Liver (tissue), 9 donors: Measurements from ENCODE around the gene CCR3. TPM values are rescaled to one million over a fixed set of nuclear protein-coding genes. Genes with fewer than 3 reads are reported as not detected.

Experiments used
- DNase-seq: peaks from one replicate; pipeline ENCODE4 v3.0.0-alpha.2; 2017; ENCODE audit warnings: low spot score
- H3K27ac ChIP-seq, 2 donors: one replicate each; pipeline ENCODE4 v1.7.0; 2013; ENCODE audit warnings: inconsistent platforms in 2 of 2, low read length in 2 of 2, control low read depth in 1 of 2, low read depth in 1 of 2, mild to moderate bottlenecking in 1 of 2
- H3K27me3 ChIP-seq, 4 donors: one replicate each; pipeline versions ENCODE4 v1.6.1 to v1.7.0; 2013; ENCODE audit warnings: low read length in 3 of 4, inconsistent platforms in 1 of 4, mild to moderate bottlenecking in 1 of 4, moderate library complexity in 1 of 4; ENCODE audit not compliant: control insufficient read depth in 4 of 4, insufficient read depth in 4 of 4
- H3K36me3 ChIP-seq, 4 donors: one replicate each; pipeline versions ENCODE4 v1.6.1 to v1.7.0; 2013; ENCODE audit warnings: low read length in 3 of 4, mild to moderate bottlenecking in 3 of 4, low read depth in 1 of 4, moderate library complexity in 1 of 4; ENCODE audit not compliant: control insufficient read depth in 4 of 4, insufficient read depth in 3 of 4
- H3K4me1 ChIP-seq, 4 donors: one replicate each; pipeline versions ENCODE4 v1.6.1 to v1.7.0; 2013; ENCODE audit warnings: low read length in 3 of 4, mild to moderate bottlenecking in 3 of 4, moderate library complexity in 1 of 4; ENCODE audit not compliant: control insufficient read depth in 4 of 4, insufficient read depth in 4 of 4
- H3K4me3 ChIP-seq, 3 donors: one replicate each; pipeline versions ENCODE4 v1.6.1 to v1.7.0; 2013; ENCODE audit warnings: low read length in 3 of 3, control low read depth in 1 of 3, low read depth in 1 of 3, mild to moderate bottlenecking in 1 of 3
- H3K9ac ChIP-seq, 2 donors: one replicate each; pipeline ENCODE4 v1.7.0; 2013; ENCODE audit warnings: low read length in 2 of 2, mild to moderate bottlenecking in 2 of 2, moderate library complexity in 2 of 2, control low read depth in 1 of 2, low read depth in 1 of 2
- H3K9me3 ChIP-seq, 4 donors: one replicate each; pipeline versions ENCODE4 v1.6.1 to v1.7.0; 2013; ENCODE audit warnings: low read length in 3 of 4; ENCODE audit not compliant: control insufficient read depth in 4 of 4
- EGR1 ChIP-seq, 2 donors: IDR thresholded peaks; 2 replicates each; pipeline ENCODE4 v1.6.1; 2016 to 2018; ENCODE audit warnings: antibody characterized with exemption in 2 of 2, low read depth in 2 of 2
- FOXA1 ChIP-seq: IDR thresholded peaks from 2 replicates; pipeline ENCODE4 v1.6.1; 2016; ENCODE audit warnings: antibody characterized with exemption
- FOXA2 ChIP-seq: IDR thresholded peaks from 2 replicates; pipeline ENCODE4 v1.6.1; 2016; ENCODE audit warnings: antibody characterized with exemption
- GABPA ChIP-seq, 2 donors: IDR thresholded peaks in 1 of 2; conservative IDR thresholded peaks in 1 of 2; 2 replicates each; pipeline ENCODE4 v1.6.1; 2016; ENCODE audit warnings: antibody characterized with exemption in 2 of 2, mild to moderate bottlenecking in 1 of 2, moderate library complexity in 1 of 2
- HNF4A ChIP-seq, 2 donors: conservative IDR thresholded peaks; 2 replicates each; pipeline ENCODE4 v1.6.1; 2016; ENCODE audit warnings: antibody characterized with exemption in 2 of 2, mild to moderate bottlenecking in 2 of 2
- HNF4G ChIP-seq: IDR thresholded peaks from 2 replicates; pipeline ENCODE4 v1.6.1; 2016; ENCODE audit warnings: antibody characterized with exemption
- JUND ChIP-seq, 2 donors: IDR thresholded peaks; 2 replicates each; pipeline ENCODE4 v1.6.1; 2016; ENCODE audit warnings: antibody characterized with exemption in 2 of 2
- MAX ChIP-seq: IDR thresholded peaks from 2 replicates; pipeline ENCODE4 v1.6.1; 2016; ENCODE audit warnings: antibody characterized with exemption
- NR2F2 ChIP-seq: IDR thresholded peaks from 2 replicates; pipeline ENCODE4 v1.6.1; 2016; ENCODE audit warnings: antibody characterized with exemption
- RAD21 ChIP-seq, 2 donors: IDR thresholded peaks; 2 replicates each; pipeline ENCODE4 v1.6.1; 2016; ENCODE audit warnings: antibody characterized with exemption in 2 of 2, mild to moderate bottlenecking in 2 of 2
- REST ChIP-seq: IDR thresholded peaks from 2 replicates; pipeline ENCODE4 v1.6.1; 2016; ENCODE audit warnings: antibody characterized with exemption, mild to moderate bottlenecking
- RXRA ChIP-seq, 2 donors: IDR thresholded peaks; 2 replicates each; pipeline ENCODE4 v1.6.1; 2017 to 2018; ENCODE audit warnings: antibody characterized with exemption in 2 of 2, mild to moderate bottlenecking in 1 of 2
- SP1 ChIP-seq: IDR thresholded peaks from 2 replicates; pipeline ENCODE4 v1.6.1; 2018; ENCODE audit warnings: antibody characterized with exemption, mild to moderate bottlenecking
- TAF1 ChIP-seq: conservative IDR thresholded peaks from 2 replicates; pipeline ENCODE4 v1.6.1; 2016; ENCODE audit warnings: antibody characterized with exemption, mild to moderate bottlenecking
- YY1 ChIP-seq: IDR thresholded peaks from 2 replicates; pipeline ENCODE4 v1.6.1; 2016; ENCODE audit warnings: antibody characterized with exemption, mild to moderate bottlenecking
- WGBS: extraction: QIAGEN DNeasy Blood & Tissue Kit; methylation state at CpG from one replicate; pipeline ENCODE4 v1.1.7; 2013; 5-methylcytosine and 5-hydroxymethylcytosine counted together
- polyA plus RNA-seq, 2 donors: library from polyadenylated mRNA; stranded (reverse) in 1 of 2; unstranded in 1 of 2; fragments of 200-250 nt in 1 of 2; fragments of >200 nt in 1 of 2; fragmentation: Nextera tagmentation in 1 of 2; extraction: Ambion mirVana in 1 of 2; gene quantifications; one replicate each; pipeline versions ENCODE4 v1.2.1 to v1.2.3, GENCODE V29; 2013 to 2015
- total RNA-seq, 2 donors: library from RNA; depleted of rRNA; stranded (reverse); fragments of >200 nt; gene quantifications; one replicate each; pipeline ENCODE4 v1.2.3, GENCODE V29; 2014
- TF ChIP-seq, protein P1 (sequence below): fragments of 150-350 bp; IDR thresholded peaks from 2 replicates; pipeline ENCODE4 v1.5.1; 2017; ENCODE audit warnings: improper control_type of control experiment, low read depth, low read length; ENCODE audit not compliant: missing input control
- TF ChIP-seq, protein P2 (sequence below): IDR thresholded peaks from 2 replicates; pipeline ENCODE4 v1.6.1; 2016; ENCODE audit warnings: antibody characterized with exemption
- TF ChIP-seq, protein P3 (sequence below): IDR thresholded peaks from 2 replicates; pipeline ENCODE4 v1.6.1; 2016; ENCODE audit warnings: antibody characterized with exemption
- donor health status: healthy.
- donor health status: healthy.
- donor health status: healthy.
- donor health status: healthy.
- donor health status: healthy.

Gene CCR3
- total and polyA plus RNA-seq, 4 donors = 0.05 to 0.13 TPM; not detected in 2

DNA sequence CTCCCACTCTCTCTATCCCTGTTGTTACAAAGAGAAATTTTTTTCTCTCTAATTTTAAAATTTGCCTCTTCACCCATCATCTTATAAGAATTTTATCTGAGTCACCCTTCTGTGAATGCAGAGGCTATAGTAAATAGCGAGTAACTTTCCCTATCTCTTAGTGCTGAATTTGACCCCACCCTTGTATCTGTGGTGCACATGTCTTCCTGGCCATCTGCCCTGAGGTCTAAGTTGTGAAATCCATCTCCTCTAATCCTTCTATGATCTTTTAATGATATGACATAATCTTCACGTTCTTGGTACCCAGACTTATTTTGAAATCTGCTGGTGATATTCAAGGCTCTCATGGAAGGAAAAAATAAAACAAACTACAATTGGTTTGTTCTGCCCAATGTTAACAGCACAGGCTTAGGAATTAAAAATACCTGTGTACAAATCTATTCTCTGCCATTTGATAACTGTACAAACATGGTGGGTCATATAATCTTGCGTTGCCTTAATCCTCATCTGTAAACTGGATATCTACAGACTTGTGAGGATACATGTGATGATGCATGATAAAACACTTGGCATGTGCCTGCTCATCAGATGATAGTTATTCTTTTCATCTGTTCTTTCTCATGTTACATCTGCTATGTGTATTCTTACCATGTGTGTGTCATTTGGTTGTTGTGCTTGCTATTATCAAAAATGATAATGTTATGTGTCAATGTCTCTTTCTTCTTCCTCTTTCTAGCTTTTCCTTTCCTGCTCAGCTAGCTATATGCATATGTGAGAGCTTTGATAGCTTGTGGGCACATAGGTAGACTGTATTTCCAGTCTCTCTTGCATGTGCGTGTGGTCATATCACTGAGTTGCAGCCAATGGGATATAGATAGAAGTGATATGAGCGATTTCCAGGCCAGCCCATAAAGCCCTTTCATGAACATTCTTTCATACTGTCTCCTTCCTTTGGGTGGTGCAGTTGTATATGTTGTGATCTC lies 13.7 kb upstream of the CCR3 start:
- Histone ChIP-seq H3K4me1 (no peaks in the 10 kb centered on the region), H3K27ac (no peak overlapping the region), H3K4me3 (no peak overlapping the region), H3K9me3 (peaks cover 0 to 5% (median 2%) of the 10 kb centered on the region in 4 donors), H3K36me3 (no peaks in the 10 kb centered on the region), H3K27me3 (peaks cover 0 to 3% (median 0%) of the 10 kb centered on the region in 4 donors), H3K9ac (no peak overlapping the region)
- DNase-seq = no peak
- 69% methylated on average over 5 of the region's 5 CpGs for WGBS
- TF ChIP-seq REST (peak; percentile 43), FOXA1 (no peak)

DNA sequence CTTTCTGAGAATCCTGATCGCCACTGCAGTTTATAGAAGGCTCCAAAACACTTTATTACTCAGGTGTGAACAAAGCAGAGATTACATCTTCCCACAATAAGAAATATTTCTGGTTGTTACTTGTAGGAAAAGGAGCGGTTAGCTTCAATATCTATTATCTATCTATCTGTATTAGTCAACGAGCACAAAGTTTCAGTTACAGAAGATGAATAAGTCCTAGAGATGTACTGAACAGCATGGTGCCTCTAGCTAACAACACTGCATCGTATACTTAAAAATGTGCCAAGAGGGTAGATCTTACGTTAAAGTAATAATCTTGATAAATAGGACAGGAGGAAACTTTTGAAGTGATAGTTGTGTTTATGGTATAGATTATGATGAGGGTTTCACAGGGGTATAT lies 10.9 kb upstream of the CCR3 start:
- H3K9ac ChIP-seq = no peak overlapping the region
- no peak for DNase-seq
- no peak overlapping the region for H3K27ac ChIP-seq
- H3K27me3 ChIP-seq = peaks cover 0 to 3% (median 0%) of the 10 kb centered on the region in 4 donors
- H3K4me3 ChIP-seq = no peak overlapping the region
- peaks cover 0 to 3% (median 2%) of the 10 kb centered on the region in 4 donors for H3K9me3 ChIP-seq
- no peaks in the 10 kb centered on the region for H3K36me3 ChIP-seq
- no peak for TF ChIP-seq FOXA1
- no peak for TF ChIP-seq FOXA2
- TF ChIP-seq RXRA (IDR thresholded peaks at IDR 0.05) = no peak
- TF ChIP-seq NR2F2 = no peak
- TF ChIP-seq REST = no peak
- no peak for TF ChIP-seq HNF4G
- no peak for TF ChIP-seq SP1
- no peak for TF ChIP-seq RAD21 (IDR thresholded peaks at IDR 0.05)
- TF ChIP-seq, protein P1, sequence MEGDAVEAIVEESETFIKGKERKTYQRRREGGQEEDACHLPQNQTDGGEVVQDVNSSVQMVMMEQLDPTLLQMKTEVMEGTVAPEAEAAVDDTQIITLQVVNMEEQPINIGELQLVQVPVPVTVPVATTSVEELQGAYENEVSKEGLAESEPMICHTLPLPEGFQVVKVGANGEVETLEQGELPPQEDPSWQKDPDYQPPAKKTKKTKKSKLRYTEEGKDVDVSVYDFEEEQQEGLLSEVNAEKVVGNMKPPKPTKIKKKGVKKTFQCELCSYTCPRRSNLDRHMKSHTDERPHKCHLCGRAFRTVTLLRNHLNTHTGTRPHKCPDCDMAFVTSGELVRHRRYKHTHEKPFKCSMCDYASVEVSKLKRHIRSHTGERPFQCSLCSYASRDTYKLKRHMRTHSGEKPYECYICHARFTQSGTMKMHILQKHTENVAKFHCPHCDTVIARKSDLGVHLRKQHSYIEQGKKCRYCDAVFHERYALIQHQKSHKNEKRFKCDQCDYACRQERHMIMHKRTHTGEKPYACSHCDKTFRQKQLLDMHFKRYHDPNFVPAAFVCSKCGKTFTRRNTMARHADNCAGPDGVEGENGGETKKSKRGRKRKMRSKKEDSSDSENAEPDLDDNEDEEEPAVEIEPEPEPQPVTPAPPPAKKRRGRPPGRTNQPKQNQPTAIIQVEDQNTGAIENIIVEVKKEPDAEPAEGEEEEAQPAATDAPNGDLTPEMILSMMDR = no peak
- TF ChIP-seq MAX = no peak
- TF ChIP-seq, protein P2, sequence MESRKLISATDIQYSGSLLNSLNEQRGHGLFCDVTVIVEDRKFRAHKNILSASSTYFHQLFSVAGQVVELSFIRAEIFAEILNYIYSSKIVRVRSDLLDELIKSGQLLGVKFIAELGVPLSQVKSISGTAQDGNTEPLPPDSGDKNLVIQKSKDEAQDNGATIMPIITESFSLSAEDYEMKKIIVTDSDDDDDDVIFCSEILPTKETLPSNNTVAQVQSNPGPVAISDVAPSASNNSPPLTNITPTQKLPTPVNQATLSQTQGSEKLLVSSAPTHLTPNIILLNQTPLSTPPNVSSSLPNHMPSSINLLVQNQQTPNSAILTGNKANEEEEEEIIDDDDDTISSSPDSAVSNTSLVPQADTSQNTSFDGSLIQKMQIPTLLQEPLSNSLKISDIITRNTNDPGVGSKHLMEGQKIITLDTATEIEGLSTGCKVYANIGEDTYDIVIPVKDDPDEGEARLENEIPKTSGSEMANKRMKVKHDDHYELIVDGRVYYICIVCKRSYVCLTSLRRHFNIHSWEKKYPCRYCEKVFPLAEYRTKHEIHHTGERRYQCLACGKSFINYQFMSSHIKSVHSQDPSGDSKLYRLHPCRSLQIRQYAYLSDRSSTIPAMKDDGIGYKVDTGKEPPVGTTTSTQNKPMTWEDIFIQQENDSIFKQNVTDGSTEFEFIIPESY = no peak
- TF ChIP-seq, protein P3, sequence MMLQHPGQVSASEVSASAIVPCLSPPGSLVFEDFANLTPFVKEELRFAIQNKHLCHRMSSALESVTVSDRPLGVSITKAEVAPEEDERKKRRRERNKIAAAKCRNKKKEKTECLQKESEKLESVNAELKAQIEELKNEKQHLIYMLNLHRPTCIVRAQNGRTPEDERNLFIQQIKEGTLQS = no peak
- TF ChIP-seq GABPA (IDR thresholded peaks at IDR 0.05 in 1 of 2, conservative IDR thresholded peaks at IDR 0.05 in 1 of 2) = no peak
- TF ChIP-seq EGR1 (IDR thresholded peaks at IDR 0.05; ENCODE audit: low read depth in 2 of 2) = no peak
- TF ChIP-seq JUND (IDR thresholded peaks at IDR 0.05) = no peak
- TF ChIP-seq YY1 = no peak
- TF ChIP-seq HNF4A (conservative IDR thresholded peaks at IDR 0.05) = no peak
- no peak for TF ChIP-seq TAF1
- no peaks in the 10 kb centered on the region for H3K4me1 ChIP-seq
- 84% methylated on average over 5 of the region's 5 CpGs for WGBS
